ENCODE results near the gene SYNE4.
A peak's percentile ranks its signal among the peaks of the same experiment; 100 is the strongest.
"Not testable (repeated sequence)": the region's sequence is repeated elsewhere in the genome, so short reads cannot be mapped to it uniquely, and the experiment has no call there.

SYNE4 gene, protein sequence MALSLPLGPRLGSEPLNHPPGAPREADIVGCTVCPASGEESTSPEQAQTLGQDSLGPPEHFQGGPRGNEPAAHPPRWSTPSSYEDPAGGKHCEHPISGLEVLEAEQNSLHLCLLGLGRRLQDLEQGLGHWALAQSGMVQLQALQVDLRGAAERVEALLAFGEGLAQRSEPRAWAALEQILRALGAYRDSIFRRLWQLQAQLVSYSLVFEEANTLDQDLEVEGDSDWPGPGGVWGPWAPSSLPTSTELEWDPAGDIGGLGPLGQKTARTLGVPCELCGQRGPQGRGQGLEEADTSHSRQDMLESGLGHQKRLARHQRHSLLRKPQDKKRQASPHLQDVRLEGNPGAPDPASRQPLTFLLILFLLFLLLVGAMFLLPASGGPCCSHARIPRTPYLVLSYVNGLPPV

DNA sequence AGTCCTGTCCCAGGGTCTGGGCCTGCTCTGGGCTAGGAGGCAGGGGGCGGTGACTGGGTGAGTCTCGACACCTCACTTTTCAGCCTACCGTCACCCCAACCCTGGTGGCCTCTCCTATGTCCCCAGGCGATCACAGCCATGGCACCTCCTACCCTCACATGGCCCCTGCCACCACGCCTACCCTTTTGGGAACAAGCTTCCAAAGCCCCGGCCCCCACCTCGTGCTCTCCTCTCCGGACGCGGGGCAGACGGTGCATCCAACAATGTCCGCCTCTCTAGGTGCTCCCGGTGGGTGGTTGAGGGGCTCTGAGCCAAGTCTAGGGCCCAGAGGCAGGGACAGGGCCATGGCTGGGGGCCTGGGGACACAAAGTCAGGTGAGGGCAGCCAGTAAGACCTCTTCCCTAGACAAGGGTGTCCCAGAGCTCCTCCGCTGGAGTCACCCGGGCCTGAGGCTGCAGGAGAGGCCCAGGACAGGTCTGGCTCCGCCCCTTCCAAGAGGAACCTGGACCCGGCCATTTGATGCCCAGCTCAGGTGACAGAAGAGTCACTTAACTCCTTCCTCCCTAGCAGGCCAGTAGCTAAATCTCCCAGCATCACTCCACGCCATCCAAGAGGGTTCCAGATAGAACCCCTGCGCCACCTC is at the start of gene SYNE4:
TSS of gene SYNE4 (minus strand) at position 478 of the 643 bp plus-strand sequence. CDS start at position 346, 132 bp downstream.
- no peak for DNase-seq (ENCODE audit: low read depth)

DNA sequence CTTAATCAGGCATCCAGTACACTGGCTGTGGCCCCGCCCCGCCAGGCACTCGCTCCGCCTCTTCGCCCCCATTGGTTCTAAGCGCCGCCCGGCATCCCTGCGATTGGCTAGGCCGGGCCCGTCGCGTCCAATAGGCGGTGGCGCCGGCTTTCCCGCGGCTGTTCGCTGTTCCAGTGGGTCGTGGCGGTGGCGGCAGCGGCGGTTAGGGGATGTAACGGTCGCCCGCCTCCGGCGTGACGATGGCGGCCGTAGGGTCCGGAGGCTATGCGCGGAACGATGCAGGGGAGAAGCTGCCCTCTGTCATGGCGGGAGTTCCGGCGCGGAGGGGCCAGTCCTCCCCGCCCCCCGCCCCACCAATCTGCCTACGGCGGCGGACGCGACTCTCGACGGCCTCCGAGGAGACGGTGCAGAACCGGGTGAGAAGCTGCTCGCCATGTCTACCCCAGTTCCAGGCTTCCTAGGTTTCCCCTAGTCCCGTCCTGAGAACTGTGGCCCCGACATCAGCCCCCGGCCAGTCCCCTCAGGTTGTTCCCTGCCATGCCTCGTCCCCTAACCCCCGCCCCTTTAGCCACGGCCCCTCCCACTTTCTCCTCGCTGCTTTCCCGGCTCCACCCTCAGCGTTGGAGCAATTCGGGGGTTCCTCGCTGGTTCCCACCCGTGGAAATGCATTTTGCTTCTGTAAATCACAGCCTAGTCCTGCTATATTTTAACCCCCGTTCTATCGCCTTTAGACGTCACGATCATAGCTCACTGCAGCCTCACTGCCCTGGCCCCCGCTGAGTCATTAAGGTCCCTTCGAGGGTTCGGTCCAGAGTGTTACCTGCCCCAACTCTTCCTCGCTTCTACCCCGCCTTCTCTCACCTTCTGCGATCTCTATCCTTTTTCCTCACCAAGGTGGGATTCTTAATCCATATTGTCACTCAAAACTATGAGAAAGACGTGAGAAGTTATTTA is 46.4 kb upstream of the SYNE4 start, which contains the start of gene WDR62:
TSS of gene WDR62 (plus strand) at position 165 of the 954 bp plus-strand sequence. CDS start at position 240, 75 bp downstream.
- DNase-seq (ENCODE audit: low read depth) = no peak

DNA sequence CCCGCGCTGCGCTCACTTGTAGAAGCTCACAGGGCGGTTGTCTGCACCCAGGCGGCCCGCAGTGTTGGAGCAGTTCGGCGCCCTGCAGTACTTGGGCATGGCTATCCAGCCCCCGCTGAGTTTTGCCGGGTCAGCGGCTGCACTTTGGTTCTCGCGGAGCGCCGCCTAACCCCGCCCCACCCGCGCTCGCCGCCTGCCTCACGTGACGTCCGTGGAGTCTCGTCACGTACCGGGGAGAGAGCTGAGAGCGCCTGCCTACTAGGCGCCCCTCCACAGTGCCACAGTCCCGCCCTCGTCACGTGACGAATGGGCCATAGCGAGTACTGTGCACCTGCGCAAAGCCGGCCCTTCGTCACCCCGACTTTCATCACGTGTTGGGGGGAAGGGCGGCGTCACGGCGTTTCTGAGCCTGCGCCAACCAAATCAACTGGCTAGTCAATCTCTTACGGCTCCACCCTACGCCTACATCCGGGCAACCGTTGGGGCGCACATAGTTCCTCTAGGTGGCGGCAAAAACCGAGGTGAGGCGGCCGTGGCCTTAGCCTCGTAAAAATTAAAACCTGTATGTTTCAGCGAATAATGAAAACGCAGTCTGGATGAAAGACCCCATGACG is 45.6 kb upstream of the SYNE4 start, which contains the start of gene THAP8:
TSS of gene THAP8 (minus strand) at position 167 of the 614 bp plus-strand sequence. CDS start at position 99, 68 bp downstream.
- peak; percentile 97 for DNase-seq (ENCODE audit: low read depth)

DNA sequence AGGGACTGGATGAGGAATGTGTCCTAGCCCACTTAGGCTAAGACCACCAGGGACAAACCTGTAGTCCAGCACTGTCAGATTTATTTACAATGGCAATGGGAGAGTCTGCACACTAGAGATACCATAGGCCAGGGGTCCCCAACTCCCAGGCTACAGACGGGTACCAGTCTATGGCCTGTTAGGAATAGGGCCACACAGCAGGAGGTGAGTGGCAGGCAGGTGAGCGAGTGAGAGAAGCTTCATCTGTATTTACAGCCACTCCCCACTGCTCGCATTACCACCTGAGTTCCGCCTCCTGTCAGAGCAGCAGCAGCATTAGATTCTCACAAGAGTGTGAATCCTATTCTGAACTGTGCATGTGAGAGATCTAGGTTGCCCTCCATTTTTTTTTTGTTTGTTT is 43.0 kb upstream of the SYNE4 start:
- no peak for DNase-seq (ENCODE audit: low read depth)

DNA sequence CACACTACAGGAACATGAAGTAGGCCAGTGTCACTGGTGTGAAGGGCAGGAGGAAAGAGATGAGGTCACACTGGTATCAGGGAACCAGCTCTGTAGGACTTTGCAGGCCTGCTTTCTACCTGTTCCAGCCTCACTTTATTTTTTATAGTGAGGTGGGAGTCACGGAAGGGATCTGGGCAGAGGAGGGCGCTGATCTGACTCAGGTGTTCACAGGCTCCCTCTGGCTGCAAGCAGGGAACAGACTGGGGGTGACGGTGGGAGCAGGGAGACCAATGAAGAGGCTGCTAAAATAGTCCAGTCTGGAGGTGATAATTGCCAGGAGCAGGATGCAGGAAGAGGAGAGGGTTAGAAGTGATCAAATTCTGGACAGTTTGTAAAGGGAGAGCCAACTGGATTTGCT is 42.6 kb upstream of the SYNE4 start:
- no peak for DNase-seq (ENCODE audit: low read depth)

DNA sequence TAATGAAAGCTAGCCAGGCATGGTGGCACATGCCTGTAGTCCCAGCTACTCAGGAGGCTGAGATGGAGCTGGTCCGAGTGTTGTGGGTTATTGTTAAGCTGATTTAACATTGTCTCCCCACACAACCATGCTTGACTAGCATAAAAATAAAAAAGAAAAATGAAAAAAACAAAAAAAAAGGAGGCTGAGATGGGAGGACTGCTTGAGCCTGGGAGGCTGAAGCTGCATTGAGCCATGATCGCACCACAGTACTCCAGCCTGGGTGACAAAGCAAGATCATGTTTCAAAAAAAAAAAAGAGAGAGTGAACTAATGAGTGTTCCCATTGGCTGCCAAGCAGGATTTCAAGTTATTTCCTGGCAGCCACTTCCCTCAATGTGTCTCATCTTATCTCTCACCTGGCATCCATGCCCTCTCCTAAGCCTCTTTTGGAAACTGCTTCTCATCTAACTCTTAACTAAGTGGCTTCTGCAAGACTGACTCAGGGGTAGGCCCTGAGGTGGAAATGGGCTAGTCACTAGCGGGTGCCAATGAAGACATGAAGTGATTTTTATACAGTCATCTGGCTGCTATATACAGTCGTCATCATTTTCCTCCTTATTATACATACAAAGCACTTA is 40.6 kb upstream of the SYNE4 start:
- DNase-seq (ENCODE audit: low read depth) = no peak

DNA sequence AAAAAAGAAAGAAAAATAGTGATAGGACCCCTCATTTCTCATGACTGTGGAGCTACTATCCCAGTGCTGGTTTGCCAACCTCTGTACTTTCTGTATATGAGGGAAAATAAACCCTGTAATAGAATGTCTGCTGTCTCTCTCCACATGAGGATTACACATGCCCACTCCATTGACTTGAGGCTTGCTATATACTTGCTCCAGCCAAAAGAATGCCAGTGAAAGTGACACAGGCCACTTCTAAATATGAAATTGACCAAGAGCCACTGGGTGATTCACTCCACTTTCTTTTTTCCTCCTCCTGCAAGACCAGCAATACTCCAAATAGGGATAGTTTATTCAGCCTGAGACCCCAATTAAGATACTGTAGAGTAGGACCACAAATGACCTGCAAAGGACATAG is 39.2 kb upstream of the SYNE4 start:
- DNase-seq (ENCODE audit: low read depth) = no peak

DNA sequence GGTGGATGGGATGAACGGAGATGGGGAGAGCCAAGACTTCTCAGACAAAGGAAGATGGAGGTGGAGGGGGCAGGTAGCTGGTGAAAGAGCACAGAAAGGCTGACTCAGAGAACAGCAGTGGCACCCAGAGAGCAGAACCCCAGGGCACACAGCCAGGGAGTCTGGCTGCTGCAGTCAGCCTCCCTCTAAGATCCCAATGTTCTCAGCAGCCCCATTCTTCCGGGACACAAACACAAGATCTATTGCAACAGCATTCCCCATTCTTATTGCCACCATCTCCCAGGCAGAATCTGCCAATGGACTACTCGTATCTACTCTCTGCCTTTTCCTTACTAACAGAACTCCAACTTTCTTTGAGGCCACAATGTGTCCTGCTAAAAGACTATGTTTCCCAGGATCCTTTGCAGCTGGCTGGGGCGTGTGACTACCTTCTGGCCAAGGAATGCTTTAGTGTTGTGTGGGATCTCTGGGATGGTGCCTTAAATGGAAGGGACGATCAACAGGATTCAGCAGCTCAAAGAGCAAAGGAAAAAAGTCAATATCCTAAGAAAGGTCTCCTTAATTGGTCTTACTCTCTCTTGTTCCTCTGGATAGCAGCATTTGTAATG is 37.9 kb upstream of the SYNE4 start:
- DNase-seq (ENCODE audit: low read depth) = no peak

DNA sequence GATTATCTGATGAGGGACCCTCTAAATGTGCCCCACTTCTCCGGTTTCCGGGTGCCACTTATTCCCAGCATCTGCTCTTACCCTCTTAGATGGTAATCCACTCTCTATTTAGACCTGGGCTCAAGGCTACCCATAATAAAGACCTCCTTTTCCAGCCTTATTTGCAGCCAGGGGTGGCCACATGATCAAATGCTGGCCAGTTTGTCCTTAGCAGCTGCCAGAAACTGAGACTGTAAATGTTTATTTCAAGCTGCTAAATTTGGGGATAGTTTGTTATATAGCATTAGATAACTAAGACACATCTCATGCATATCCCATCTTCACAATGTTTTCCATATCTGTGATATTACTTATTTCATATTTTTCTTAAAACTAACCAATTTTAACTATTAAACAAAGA is 35.3 kb upstream of the SYNE4 start:
- DNase-seq (ENCODE audit: low read depth) = no peak

DNA sequence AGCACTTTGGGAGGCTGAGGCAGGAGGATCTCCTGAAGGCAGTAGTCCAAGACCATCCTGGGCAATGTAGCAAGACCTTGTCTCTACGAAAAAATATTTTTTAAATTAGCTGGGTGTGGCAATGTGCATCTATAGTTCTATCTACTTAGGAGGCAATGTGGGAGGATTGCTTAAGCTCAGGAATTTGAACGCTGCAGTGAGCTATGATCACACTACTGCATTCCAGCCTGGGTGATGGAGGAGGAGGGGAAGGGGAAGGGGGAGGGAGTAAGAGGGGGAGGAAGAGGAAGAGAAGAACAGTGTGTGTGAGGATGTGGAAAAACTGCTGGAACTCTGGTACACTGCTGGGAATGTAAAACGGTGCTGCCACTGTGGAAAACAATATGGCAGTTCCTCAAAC is 33.2 kb upstream of the SYNE4 start:
- DNase-seq (ENCODE audit: low read depth) = peak; percentile 67

DNA sequence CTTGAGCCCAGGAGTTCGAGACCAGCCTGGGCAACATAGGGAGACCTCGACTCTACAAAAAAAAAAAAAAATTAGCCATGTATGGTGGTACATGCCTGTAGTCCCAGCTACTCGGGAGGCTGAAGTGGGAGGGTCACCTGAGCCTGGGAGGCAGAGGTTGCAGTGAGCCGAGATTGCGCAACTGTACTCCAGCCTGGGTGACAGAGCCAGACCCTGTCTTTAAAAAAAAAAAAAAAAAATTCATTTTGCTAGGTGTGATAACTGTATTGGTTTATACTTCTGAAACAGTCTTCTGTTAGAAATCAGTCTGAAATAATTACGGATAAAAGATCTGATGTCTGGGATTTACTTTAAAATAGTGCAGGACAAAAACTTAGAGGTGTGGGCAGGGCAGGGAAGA is 32.5 kb upstream of the SYNE4 start:
- DNase-seq (ENCODE audit: low read depth) = not testable (repeated sequence)

DNA sequence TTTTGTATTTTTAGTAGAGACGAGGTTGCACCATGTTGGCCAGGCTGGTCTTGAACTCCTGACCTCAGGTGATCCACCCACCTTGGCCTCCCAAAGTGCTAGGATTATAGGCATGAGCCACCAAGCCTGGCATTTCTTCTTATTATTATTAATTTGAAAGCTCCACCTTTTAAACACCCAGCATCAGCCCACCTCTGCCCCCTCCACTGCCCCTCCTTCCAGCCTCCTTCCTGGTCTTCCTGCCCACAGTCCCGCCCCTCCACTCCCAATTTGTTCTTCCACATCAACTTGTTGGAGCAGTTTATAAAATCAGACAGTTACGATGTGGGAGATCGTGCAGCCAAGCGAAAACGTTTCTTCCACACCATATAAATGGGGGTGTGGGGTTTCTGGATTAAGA is 31.9 kb upstream of the SYNE4 start:
- no peak for DNase-seq (ENCODE audit: low read depth)

DNA sequence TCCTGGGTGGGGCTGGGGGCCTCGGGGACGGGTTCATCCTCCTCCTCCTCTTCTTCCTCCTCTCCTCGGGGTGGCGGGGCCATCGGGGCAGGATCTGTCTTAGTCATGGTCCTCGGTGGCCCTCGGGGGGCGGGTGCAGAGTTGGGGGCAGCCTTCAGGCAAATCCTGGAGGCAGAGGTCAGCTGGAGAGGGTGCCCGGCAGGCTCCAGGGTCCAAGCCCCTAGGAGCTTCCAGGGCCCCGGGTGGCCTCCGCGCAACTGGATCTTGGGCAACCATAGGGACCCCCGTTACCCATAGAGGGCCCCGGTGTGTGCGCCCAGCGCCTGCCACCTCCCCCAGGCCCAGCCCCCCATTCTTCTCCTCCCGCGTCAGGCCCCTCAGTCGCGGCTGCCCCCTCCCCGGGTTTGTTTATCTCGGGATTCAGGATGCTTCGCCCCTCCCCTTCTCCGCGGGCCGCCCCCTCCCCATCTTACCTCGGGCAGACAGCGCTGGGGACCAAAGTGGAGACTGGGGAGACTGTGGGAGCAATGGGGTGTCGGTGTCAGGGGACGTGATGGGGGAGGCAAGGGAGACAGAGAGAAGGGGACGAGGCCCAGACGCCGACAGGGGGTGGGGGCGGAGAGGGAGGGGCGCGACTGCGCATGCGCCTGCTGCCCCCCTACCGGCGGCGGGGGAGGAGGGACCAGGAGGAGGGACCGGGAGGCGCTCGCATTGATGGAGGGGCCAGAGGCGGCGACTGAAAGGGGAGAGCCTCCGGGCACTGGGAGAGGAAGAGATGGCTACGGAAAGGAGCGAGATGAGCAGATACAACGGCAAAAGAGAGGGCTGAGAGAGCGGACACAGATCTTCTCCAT is 23.9 kb upstream of the SYNE4 start, which contains the start of gene CLIP3:
TSS of gene CLIP3 (minus strand) at position 623 of the 854 bp plus-strand sequence. CDS start at position 107, 516 bp downstream.
- DNase-seq (ENCODE audit: low read depth) = no peak

DNA sequence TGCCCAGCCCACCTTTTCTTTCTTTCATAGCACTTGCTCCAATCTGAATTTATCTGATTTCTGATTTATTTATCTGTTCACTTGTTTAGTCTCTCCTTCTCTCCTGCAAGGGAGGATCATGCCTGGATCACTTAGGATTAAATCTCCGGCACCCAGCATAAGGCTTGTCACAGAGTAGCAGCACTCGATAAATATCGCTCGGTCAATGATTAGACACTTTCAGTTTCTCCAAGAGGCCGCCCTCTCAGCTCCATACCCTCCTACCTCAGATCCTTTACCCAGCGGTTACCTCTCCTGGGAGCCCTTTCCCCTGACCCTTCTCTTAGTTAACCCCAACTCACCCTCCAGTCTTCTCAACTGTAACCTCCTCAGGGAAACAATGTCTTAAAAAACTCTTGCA is 22.7 kb upstream of the SYNE4 start:
- no peak for DNase-seq (ENCODE audit: low read depth)

DNA sequence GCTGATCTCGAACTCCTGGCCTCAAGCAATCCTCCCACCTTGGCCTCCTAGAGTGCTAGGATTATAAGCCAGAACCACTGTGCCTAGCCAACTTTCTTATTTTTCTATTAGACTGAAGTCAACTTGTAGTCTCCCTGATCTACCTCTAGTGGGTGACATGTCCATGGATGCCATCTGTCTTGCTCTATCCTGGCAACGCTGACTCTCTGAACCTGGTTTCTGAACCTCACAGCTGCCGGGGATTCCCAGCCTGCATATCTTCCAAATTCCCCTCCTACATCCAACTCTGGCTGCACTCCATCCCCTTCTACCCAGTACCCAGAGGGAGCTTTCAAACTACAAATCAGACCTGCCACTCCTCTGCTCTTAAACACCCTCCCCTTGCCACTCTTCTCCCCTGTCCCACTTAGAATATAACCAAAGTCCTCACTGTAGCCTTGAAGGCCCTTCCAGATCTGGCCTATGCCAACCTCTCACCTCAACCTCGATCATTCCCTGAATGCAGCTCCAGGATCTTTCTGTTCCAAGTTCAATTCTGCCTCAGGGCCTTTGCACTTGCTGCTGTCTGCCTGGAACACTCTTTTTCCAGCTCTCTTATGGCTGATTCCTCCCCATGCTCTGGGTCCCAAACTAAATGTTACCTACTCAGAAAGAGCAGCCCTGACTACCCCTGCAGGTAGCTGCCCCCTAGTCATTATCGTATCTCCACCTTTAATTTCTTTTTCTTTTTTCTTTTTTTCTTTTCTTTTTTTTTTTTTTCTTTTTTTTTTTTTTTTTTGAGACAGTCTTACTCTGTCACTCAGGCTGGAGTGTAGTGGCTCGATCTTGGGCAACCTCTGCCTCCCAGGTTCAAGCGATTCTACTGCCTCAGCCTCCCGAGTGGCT is 21.9 kb upstream of the SYNE4 start:
- no peak for DNase-seq (ENCODE audit: low read depth)

DNA sequence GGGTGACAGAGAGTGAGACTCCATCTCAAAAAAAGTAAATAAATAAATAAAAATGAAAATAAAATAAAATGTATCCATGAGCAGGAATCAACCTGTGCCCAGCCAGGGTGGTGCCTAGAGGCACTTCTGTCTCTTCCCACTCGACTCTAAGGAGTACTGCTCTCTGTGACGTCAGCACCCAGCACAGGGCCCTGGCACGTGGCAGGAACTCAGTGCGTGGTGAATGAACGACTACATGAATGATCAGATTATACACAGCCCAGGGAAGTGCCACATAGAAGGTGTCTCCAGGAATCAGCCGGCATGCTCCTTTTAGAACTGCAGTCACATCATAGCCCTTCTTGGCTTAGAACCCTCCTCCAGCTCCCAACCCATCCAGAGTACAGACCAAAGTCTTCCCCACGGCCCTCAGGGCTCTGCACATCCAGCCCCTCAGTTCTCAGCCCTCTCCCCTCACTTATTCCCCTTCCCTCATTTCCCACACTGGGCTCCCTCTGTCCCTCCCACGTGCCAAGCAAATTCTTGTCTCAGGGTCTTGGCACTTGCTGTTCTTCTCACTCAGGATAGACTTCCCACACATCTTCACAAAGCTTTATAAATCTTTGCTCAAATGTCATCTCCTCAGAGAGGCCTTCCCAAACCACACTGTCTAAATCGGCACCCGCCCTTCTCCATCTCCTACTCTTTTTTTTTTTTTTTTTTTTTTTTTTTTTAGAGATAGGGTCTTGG is 19.9 kb upstream of the SYNE4 start:
- DNase-seq (ENCODE audit: low read depth) = no peak

DNA sequence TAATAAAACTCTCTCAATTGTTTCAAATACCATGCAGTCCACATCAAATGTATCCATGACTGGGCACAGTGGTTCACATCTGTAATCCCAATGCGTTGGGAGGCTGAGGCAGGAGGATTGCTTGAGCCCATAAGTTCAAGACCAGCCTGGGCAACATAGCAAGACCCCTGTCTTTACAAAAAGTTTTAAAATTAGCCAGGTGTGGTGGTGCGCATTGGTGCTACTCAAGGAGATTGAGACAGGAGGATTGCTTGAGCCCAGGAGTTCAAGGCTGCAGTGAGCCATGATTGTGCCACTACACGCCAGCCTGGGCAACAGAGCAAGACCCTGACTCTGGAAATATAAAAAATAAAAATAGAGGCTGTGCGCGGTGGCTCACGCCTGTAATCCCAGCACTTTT is 19.1 kb upstream of the SYNE4 start:
- no peak for DNase-seq (ENCODE audit: low read depth)

Data from HS-5 (cell line).